Calu3 (cell line): ENCODE results near the gene CDH4. TPM values are rescaled to one million over a fixed set of nuclear protein-coding genes. Genes with fewer than 3 reads are reported as not detected.

ENCODE experiments used
- BruUV-seq: library from RNA; stranded (reverse); fragments of 400-500 nt; replicated peaks from 2 replicates; lab custom pipeline; 2021; lab: Mats Ljungman, UMichigan
- CTCF ChIA-PET: fragments of 300-600 bp; sonication (Branson Sonifier 250); formaldehyde crosslinking; loops from one replicate; lab custom pipeline; 2022; ENCODE audit warnings: antibody characterized with exemption; lab: Charles Lee
- DNase-seq: peaks from one replicate; pipeline ENCODE4 v3.0.0; 2022
- H3K27ac Mint-ChIP-seq: one replicate; pipeline ENCODE4 v1.8.0; 2022; ENCODE audit warnings: mixed read lengths; ENCODE audit not compliant: unreplicated experiment
- H3K27me3 Mint-ChIP-seq: one replicate; pipeline ENCODE4 v1.8.0; 2022; ENCODE audit warnings: mixed read lengths; ENCODE audit not compliant: unreplicated experiment
- H3K36me3 Mint-ChIP-seq: one replicate; pipeline ENCODE4 v1.8.0; 2022; ENCODE audit warnings: mild to moderate bottlenecking, moderate library complexity, mixed read lengths; ENCODE audit not compliant: insufficient read depth, unreplicated experiment
- H3K4me1 Mint-ChIP-seq: one replicate; pipeline ENCODE4 v1.8.0; 2022; ENCODE audit warnings: mild to moderate bottlenecking, low read depth, mixed read lengths; ENCODE audit not compliant: unreplicated experiment
- H3K4me3 Mint-ChIP-seq: one replicate; pipeline ENCODE4 v1.8.0; 2022; ENCODE audit warnings: mild to moderate bottlenecking, low read depth, moderate library complexity, mixed read lengths; ENCODE audit not compliant: unreplicated experiment
- H3K9me3 Mint-ChIP-seq: one replicate; pipeline ENCODE4 v1.8.0; 2022; ENCODE audit warnings: low read depth, mixed read lengths; ENCODE audit not compliant: unreplicated experiment
- CTCF ChIP-seq: fragments of 200-600 bp; IDR thresholded peaks from one replicate; pipeline ENCODE4 v1.8.0; 2022; ENCODE audit warnings: antibody characterized with exemption; ENCODE audit not compliant: unreplicated experiment
- intact Hi-C: fragments of 100-400 bp; cut with micrococcal nuclease; formaldehyde crosslinking; loops from one replicate; pipeline ENCODE4 v1.10.0; 2022; ENCODE audit not compliant: unreplicated experiment
- total RNA-seq: library from RNA; stranded (reverse); gene quantifications from 2 replicates; pipeline ENCODE4 v1.2.3, GENCODE V29; 2022

The CDH4 gene
- total RNA-seq, 1 experiment from 2014 or later: not detected

- Mint-ChIP-seq H3K9me3 (no peaks in the 10 kb centered on the region), H3K27me3 (peaks cover 13% of the 10 kb centered on the region), H3K4me1 (no peaks in the 10 kb centered on the region), H3K27ac (no peak overlapping the region), H3K4me3 (no peak overlapping the region), H3K36me3 (no peaks in the 10 kb centered on the region)
- TF ChIP-seq CTCF: no peak
- DNase-seq: no peak
- BruUV-seq: no TSS peak
- CTCF ChIA-PET: interaction anchor here (0.6 kb wide), 1 partner anchor 715 kb away, joined by 4 read pairs; no protein-coding TSS in a partner anchor
- intact Hi-C loops: no loop called here
Measured at GRCh38 chr20:61755971-61756845, 504.1 kb downstream of the CDH4 start.

- Mint-ChIP-seq H3K27ac (no peak overlapping the region), H3K36me3 (no peaks in the 10 kb centered on the region), H3K4me1 (no peaks in the 10 kb centered on the region), H3K9me3 (no peaks in the 10 kb centered on the region), H3K27me3 (peaks cover 22% of the 10 kb centered on the region), H3K4me3 (no peak overlapping the region)
- CTCF ChIA-PET: no interaction called here
- intact Hi-C loops: no loop called here
- no TSS peak for BruUV-seq
- no peak for DNase-seq
- TF ChIP-seq CTCF: no peak
Measured at GRCh38 chr20:61756966-61757677, 505.1 kb downstream of the CDH4 start.

- no peaks in the 10 kb centered on the region for H3K4me1 Mint-ChIP-seq
- CTCF ChIA-PET: no interaction called here
- no peak overlapping the region for H3K4me3 Mint-ChIP-seq
- intact Hi-C loops: no loop called here
- no peak for TF ChIP-seq CTCF
- no peaks in the 10 kb centered on the region for H3K9me3 Mint-ChIP-seq
- H3K36me3 Mint-ChIP-seq: no peaks in the 10 kb centered on the region
- BruUV-seq: no TSS peak
- no peak overlapping the region for H3K27ac Mint-ChIP-seq
- no peak for DNase-seq
- peaks cover 30% of the 10 kb centered on the region for H3K27me3 Mint-ChIP-seq
Measured at GRCh38 chr20:61757678-61758563, 505.9 kb downstream of the CDH4 start.

GRCh38 chr20:61758564-61759200 is 506.6 kb downstream of the CDH4 start:
- TF ChIP-seq CTCF: no peak
- BruUV-seq: no TSS peak
- H3K27ac Mint-ChIP-seq: no peak overlapping the region
- H3K4me3 Mint-ChIP-seq: no peak overlapping the region
- no peaks in the 10 kb centered on the region for H3K4me1 Mint-ChIP-seq
- H3K27me3 Mint-ChIP-seq: peaks cover 37% of the 10 kb centered on the region
- H3K36me3 Mint-ChIP-seq: no peaks in the 10 kb centered on the region
- H3K9me3 Mint-ChIP-seq: no peaks in the 10 kb centered on the region
- intact Hi-C loops: no loop called here
- no peak for DNase-seq
- CTCF ChIA-PET: no interaction called here
